RKO (cell line): ENCODE results near the gene DDAH1.

ENCODE experiments used
- DNase-seq: peaks from one replicate; pipeline ENCODE4 v3.0.0-alpha.2; 2016; ENCODE audit warnings: low spot score

The DDAH1 gene

DNA sequence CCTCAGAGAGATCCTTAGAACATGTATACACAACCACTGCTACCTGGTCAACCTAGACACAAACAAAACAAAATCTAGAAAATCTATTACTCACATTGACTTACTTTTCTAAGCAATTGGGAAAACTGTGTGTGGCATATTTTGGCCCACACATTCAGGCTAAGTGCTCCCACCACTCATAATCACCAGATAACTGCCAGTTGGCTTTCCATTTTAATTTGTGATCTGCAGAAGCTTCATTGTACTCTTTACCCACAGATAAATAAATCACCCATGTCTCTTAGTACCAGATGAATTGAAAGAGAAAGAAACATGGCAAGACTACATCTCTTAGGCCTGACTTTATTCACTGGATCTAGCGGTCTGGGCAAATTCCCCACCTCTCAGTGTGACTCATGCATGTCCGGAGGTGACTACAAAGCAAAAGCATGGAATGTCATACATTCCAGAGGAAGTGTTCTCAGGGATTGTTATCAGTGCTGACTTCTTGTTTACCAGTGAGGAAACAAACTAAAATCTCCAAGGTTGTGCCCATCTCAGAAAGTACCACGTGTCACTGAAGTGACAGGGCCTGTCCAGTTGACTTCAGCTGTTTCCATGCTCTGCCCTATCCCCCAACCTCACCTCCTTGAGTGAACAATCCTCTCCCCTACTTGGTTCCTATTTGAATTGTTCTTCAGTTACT lies 136.1 kb downstream of the DDAH1 start:
- peak; percentile 100 for DNase-seq

- no peak for DNase-seq
These were observed 137.2 kb downstream of the DDAH1 start for GRCh38 chr1:85327759-85328158.

GRCh38 chr1:85326851-85327250 lies 138.1 kb downstream of the DDAH1 start:
- no peak for DNase-seq

DNA sequence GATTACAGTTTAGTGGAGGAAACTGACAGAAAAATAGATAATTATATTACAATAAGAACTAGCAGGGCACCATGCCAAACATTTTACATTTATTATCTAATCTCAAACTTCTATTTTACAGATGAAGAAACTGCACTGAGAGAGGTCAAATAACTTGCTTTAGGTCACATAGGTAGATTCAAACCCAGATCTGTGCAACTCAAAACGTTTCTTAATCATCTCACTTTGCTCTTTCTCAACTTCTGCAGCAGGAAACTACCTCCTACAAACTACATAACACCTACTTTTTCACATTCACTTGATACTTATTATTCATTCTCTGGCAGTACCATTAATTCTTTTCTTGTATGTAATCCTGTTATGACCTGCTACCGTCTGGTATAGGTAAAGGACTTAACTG lies 138.6 kb downstream of the DDAH1 start:
- DNase-seq = no peak

DNA sequence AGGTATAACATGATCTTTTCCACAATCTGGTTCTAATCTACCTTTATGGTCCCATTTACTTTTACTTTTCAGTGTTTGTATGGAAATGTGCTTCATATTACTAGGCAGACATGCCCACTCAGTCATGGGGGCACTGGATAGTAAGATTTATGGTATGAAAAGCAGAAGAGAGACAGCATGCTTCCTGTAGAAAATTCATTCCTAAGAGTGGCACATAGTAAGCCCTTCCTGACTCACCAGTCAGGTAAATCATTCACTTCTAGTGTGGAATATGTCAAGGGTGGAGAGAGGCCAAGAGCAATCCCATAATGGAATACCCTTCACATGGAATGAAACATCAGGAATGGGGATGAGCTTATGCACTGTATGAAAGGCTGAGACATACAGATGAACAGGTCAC lies 139.0 kb downstream of the DDAH1 start:
- peak; percentile 38 for DNase-seq

DNA sequence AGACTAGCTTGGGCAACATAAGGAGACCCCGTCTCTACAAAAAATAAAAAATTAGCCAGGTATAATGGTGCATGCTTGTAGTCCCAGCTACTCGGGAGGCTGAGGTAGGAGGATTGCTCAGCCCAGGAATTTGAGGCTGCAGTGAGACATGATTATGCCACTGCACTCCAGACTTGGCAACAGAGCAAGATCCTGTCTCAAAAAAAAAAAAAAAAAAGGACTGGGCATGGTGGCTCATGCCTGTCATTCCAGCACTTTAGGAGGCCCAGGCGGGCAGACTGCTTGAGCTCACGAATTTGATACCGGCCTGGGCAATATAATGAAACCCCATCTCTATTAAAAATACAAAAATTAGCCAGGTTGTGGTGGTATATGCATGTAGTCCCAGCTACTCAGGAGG lies 141.2 kb downstream of the DDAH1 start:
- no peak for DNase-seq

- DNase-seq = peak; percentile 57
These were observed 142.3 kb downstream of the DDAH1 start for GRCh38 chr1:85322655-85323054.

- no peak for DNase-seq
These were observed 143.6 kb downstream of the DDAH1 start for GRCh38 chr1:85321237-85321964.

- DNase-seq = peak; percentile 46
These were observed 144.4 kb downstream of the DDAH1 start for GRCh38 chr1:85320371-85321131.

GRCh38 chr1:85319931-85320330 lies 145.0 kb downstream of the DDAH1 start:
- DNase-seq = no peak

DNA sequence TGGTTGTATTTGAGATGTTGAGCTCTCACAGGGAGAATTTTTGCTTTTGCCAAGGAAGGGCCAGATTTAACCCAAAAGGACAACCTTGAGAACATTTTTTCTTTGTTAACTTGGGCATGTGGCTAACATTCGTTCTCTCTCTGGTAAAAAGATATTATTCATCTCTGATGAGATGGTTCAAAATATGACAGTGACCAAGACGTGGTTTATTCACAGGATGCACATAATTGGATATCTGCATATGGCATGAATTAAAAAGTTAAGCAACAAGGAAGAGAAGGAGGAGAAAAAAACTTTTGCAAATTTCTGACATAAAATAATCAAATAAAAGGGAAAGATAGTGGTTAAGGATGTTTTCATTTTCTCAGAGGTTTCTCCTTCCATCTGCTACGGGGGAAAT lies 145.5 kb downstream of the DDAH1 start:
- no peak for DNase-seq

- no peak for DNase-seq
These were observed 146.7 kb downstream of the DDAH1 start for GRCh38 chr1:85318217-85318616.

GRCh38 chr1:85317560-85317959 lies 147.4 kb downstream of the DDAH1 start:
- no peak for DNase-seq

- DNase-seq = no peak
These were observed 148.6 kb downstream of the DDAH1 start for GRCh38 chr1:85316321-85316720.

DNA sequence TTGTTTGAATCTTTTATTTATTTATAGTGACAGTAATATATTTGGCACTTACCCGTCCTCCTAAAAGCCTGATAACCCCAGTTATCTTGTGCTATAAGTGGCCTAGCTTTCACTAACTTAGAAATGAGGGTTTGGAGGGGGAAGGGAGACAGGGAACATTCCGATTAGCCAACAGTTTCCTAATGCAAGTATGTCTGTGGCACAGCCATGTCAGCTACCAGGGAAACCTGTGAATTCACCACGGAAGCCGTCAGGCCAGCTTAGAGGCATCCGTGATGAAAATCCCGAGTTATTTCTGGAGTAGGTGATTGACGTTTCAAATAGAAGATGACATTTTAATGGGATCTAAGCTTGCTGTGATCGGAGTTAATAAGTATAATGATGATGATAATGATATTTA lies 149.2 kb downstream of the DDAH1 start:
- no peak for DNase-seq

DNA sequence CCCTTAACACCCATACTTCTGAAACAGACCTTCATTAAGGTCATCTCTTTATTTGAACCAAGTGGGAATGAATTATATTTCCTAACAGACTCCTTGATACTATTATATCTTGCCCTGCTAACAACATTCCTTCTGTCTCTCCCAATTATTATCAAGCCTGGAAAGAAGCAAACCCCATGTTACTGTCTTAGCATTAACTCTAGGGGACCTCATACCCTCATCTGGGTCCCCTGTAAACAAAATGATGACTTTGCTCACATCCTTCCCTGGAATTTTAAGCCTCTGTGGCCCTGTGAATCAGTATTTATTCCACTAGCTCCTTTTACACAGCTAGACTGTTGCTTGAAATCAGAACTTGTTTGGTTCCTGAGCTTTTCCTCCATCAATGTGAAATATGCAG lies 150.2 kb downstream of the DDAH1 start:
- no peak for DNase-seq

GRCh38 chr1:85313888-85314696 lies 150.9 kb downstream of the DDAH1 start:
- peak; percentile 91 for DNase-seq

DNA sequence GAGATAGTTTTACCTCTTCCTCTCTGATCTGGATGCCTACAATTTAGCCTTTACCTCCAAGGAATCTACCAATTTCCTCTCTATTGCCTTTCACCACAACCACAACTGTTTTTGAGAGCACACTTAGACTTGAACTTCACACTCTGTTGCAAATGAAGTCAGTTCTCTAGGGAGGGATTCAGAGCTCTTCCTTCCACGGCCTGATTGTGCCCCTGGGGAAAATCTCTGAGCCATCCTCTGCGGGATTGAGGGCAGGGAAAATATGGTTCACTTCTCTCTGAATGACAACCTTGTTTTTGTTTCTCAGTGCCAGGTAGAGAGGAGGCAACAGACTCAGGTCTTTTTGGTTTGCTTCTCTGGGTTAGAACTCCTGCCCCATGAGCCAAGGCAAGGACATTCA lies 153.1 kb downstream of the DDAH1 start:
- no peak for DNase-seq

DNA sequence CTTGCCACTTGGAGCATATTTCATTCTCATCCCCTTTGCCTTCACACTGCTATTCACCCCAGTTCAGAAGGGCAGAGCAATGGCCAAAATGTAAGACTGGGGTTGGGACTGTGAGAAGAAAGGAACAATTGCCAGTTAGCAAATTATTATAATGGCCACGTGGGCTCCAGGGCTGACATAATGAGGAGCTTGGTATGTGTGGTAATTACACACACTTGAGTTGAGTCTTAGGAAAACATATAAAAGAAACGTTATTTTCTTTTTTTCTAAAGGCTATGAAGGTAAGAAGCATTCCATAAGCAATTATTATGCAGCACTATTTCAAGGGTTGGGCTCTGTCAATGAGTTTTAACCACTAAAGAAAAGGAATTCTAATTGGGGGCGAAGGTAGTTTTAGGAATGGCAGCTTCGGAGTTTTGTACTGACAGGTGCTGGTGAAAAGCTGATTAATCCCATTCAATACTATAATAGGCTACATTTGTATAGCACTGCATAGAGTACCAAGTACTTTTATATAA lies 156.1 kb downstream of the DDAH1 start:
- no peak for DNase-seq

DNA sequence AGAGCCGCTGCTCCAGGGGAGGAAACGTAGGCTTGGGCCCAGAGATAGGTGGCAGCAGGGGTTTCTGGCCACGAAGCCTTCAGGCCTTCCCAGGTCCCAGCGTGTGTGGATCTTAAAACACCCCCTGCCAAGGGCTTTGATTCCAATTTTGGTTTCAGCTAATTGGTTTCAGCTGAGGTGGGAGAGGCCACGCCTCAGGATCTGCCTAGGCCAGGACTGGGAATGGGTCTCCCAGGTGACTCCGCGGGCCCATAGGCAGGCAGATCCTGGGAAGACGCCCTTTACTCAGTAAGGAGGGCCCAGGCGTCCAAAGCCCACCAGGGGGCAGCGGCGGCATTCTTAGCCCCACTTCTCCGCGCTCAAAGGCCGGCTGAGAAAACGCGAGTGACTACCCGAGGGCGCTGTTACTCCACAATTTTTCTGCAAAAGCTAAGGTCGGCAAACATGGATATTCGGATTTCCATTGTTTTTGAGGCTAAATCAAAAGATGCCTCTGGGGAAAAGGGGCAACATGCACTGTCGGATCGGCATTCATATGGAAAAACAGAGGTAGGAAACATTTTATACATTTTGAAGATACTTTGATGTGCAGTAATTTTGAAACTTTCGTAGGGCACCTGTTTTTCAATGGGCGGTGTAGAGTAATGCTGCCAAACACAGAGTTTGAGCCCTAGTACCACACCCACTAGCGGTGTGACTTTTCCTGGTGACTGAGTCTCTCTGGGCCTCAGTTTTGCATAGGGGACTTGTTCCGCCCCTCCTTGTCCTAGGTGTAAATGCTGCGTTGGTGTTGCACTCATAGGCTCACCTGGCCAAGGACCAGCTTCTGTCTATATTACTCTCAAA lies 156.7 kb downstream of the DDAH1 start:
- DNase-seq = peak; percentile 44

DNA sequence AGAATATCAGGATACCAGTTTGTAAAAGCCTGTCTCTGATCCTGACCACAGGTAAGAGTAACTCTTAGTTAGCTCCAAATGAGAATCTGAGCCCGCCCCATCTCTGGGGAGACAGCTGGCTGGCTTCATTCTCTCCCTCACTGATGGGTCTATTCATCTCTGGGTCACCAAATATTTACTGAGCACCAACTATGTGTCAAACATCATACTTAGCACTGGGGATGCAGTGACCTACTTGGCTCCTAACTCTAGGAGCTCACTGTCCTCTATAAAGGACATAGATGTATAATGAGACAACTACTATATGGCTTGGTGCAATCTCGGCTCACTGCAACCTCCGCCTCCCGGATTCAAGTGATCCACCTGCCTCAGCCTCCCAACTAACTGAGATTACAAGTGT lies 158.7 kb downstream of the DDAH1 start:
- no peak for DNase-seq
